Endothelial cell of umbilical vein (primary cell): ENCODE data around the gene IL36B.

ENCODE experiments used
- POLR2A ChIP-seq: IDR thresholded peaks from 2 replicates; pipeline ENCODE4 v1.6.1; 2012; ENCODE audit warnings: low read depth, mild to moderate bottlenecking, control low read depth, low read length
- POLR2AphosphoS5 ChIP-seq: IDR thresholded peaks from 2 replicates; pipeline ENCODE4 v1.6.1; 2012; ENCODE audit warnings: low read depth, mild to moderate bottlenecking, control low read depth, low read length, moderate library complexity; ENCODE audit not compliant: insufficient read depth
- TF ChIP-seq, protein P1 (sequence below), 2 donors: IDR thresholded peaks; 1 replicate in 1 of 2; 2 replicates in 1 of 2; pipeline ENCODE4 v1.5.1; 2011; ENCODE audit warnings: low read length in 2 of 2, mild to moderate bottlenecking in 2 of 2, moderate library complexity in 2 of 2, control low read depth in 1 of 2, inconsistent platforms in 1 of 2, low read depth in 1 of 2; ENCODE audit not compliant: insufficient read depth in 1 of 2; ENCODE audit errors: extremely low read depth in 1 of 2

DNA sequence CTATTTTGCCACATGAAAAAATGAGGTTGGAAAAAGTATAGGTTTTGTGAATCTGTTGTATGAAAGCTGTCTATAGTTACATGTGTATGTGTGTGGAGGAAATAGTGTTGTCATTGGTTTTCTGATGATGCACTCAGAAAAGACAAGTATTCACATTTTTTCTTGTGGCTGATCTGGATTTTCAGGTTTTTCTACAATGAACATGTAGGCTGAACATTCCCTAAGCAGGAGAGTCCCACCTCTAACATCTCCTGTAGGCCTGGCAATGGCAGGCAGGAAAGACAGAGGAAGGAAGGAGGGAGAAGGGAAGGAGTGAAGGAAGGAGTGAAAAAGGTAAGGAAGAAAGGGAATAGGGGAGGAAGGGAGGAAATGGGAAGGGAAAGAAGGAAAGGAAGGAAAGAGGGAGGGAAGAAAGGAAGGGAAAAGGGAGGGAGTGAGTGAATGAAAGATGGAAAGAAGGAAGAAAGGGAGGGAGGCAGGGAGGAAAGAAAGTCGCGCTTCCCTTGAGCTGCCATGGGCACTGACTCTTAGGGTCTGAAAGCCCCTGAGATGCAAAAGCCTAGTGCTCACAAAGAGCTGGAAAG lies 5.8 kb upstream of the IL36B start:
- TF ChIP-seq, protein P1, sequence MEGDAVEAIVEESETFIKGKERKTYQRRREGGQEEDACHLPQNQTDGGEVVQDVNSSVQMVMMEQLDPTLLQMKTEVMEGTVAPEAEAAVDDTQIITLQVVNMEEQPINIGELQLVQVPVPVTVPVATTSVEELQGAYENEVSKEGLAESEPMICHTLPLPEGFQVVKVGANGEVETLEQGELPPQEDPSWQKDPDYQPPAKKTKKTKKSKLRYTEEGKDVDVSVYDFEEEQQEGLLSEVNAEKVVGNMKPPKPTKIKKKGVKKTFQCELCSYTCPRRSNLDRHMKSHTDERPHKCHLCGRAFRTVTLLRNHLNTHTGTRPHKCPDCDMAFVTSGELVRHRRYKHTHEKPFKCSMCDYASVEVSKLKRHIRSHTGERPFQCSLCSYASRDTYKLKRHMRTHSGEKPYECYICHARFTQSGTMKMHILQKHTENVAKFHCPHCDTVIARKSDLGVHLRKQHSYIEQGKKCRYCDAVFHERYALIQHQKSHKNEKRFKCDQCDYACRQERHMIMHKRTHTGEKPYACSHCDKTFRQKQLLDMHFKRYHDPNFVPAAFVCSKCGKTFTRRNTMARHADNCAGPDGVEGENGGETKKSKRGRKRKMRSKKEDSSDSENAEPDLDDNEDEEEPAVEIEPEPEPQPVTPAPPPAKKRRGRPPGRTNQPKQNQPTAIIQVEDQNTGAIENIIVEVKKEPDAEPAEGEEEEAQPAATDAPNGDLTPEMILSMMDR (IDR thresholded peaks at IDR 0.05; ENCODE audit: extremely low read depth in 1 of 2, insufficient read depth in 1 of 2, low read depth in 1 of 2, low read length in 2 of 2): no peak
- TF ChIP-seq POLR2AphosphoS5 (no peak), POLR2A (no peak)
